ENCODE results near the gene ZNF555. TPM values are rescaled to one million over a fixed set of nuclear protein-coding genes. Genes with fewer than 3 reads are reported as not detected.
"Not testable (repeated sequence)": the region's sequence is repeated elsewhere in the genome, so short reads cannot be mapped to it uniquely, and the experiment has no call there.

ZNF555 gene
- total and polyA plus RNA-seq, 2 of the 13 experiments (the other 11 are each of a cell fraction or from before 2014, with no cell fraction given) = 5.0 to 8.0 TPM

GRCh38 chr19:2872175-2872574, 30.9 kb downstream of the ZNF555 start:
- ATAC-seq; H3K4me3 ChIP-seq (replicated peaks in 1 of 3; ENCODE audit: insufficient read depth in 1 of 3, low read depth in 2 of 3, low read length in 3 of 3); DNase-seq (ENCODE audit: low spot score); H3K9ac ChIP-seq (ENCODE audit: insufficient read depth, low read depth, low read length); H3K27ac ChIP-seq (ENCODE audit: extremely low read length, insufficient read depth, low read length); POLR2A ChIA-PET; intact Hi-C loops (cut with micrococcal nuclease; ENCODE audit: unreplicated experiment); BruUV-seq (replicated peaks); H4K20me1 ChIP-seq (ENCODE audit: insufficient read depth, low read length); H3K9me3 ChIP-seq (ENCODE audit: low read length); H3K27me3 ChIP-seq (ENCODE audit: control insufficient read depth in 1 of 2, insufficient read depth in 2 of 2, low read length in 2 of 2); FAIRE-seq; H3K4me2 ChIP-seq (ENCODE audit: low read depth, low read length); H2AFZ ChIP-seq (ENCODE audit: low read length): not testable (repeated sequence)
- CTCF ChIA-PET (ENCODE audit: low intra/inter-chr PET ratio, low total read pairs) = interaction anchor here (0.8 to 2.2 kb wide), 2 partner anchors 52 to 53 kb away, joined by 3 to 7 read pairs; partner anchors contain the start of gene ZNF554
- in situ Hi-C loops (cut with HindIII; ENCODE audit: extremely low pct_ligation_motif_present, low pct_unique_long_range_greater_than_20kb) = loop anchor here (10.0 kb wide), 1 partner anchor 57 kb away; the partner anchor contains the start of gene ZNF554
- H3K79me2 ChIP-seq (ENCODE audit: insufficient read depth, low read length) = peaks cover 25% of the 10 kb centered on the region
- H3K36me3 ChIP-seq (replicated peaks in 1 of 2; ENCODE audit: control insufficient read depth in 1 of 2, insufficient read depth in 2 of 2, low read length in 2 of 2) = peaks cover 9 to 23% of the 10 kb centered on the region in 2 experiments
- WGBS (ENCODE audit: low lambda C conversion rate) = 53% methylated on average over 1 of the region's 11 CpGs
- TF ChIP-seq ZBTB33 (CRISPR knock-in tag; IDR thresholded peaks at IDR 0.05) (peak; percentile 81), THAP11 (CRISPR knock-in tag; IDR thresholded peaks at IDR 0.05) (0 out of 2 replicates have a peak, but pooled peaks have one; percentile 17)
- H3K4me1 ChIP-seq (ENCODE audit: insufficient read depth, low read length) = peaks cover 21% of the 10 kb centered on the region

- BruUV-seq (replicated peaks) = TSS peak; percentile 52
- ATAC-seq (no peak), DNase-seq (ENCODE audit: low spot score) (no peak), FAIRE-seq (no peak)
- Histone ChIP-seq H3K27ac (ENCODE audit: extremely low read length, insufficient read depth, low read length) (no peak overlapping the region), H3K9me3 (ENCODE audit: low read length) (no peaks in the 10 kb centered on the region), H3K4me2 (ENCODE audit: low read depth, low read length) (no peak overlapping the region), H4K20me1 (ENCODE audit: insufficient read depth, low read length) (no peaks in the 10 kb centered on the region), H3K36me3 (replicated peaks in 1 of 2; ENCODE audit: control insufficient read depth in 1 of 2, insufficient read depth in 2 of 2, low read length in 2 of 2) (peaks cover 17 to 33% of the 10 kb centered on the region in 2 experiments), H2AFZ (ENCODE audit: low read length) (no peak overlapping the region), H3K27me3 (ENCODE audit: control insufficient read depth in 1 of 2, insufficient read depth in 2 of 2, low read length in 2 of 2) (no peaks in the 10 kb centered on the region), H3K9ac (ENCODE audit: insufficient read depth, low read depth, low read length) (no peak overlapping the region), H3K4me3 (replicated peaks in 1 of 3; ENCODE audit: insufficient read depth in 1 of 3, low read depth in 2 of 3, low read length in 3 of 3) (no peak overlapping the region), H3K79me2 (ENCODE audit: insufficient read depth, low read length) (no peaks in the 10 kb centered on the region), H3K4me1 (ENCODE audit: insufficient read depth, low read length) (no peaks in the 10 kb centered on the region)
- intact Hi-C loops (cut with micrococcal nuclease; ENCODE audit: unreplicated experiment) (no loop called here), in situ Hi-C loops (cut with HindIII; ENCODE audit: extremely low pct_ligation_motif_present, low pct_unique_long_range_greater_than_20kb) (loop anchor here (10.0 kb wide), 1 partner anchor 63 kb away; the partner anchor contains the start of gene ZNF554)
- WGBS (ENCODE audit: low lambda C conversion rate) = 96% methylated on average over 32 of the region's 32 CpGs
- ChIA-PET CTCF (ENCODE audit: low intra/inter-chr PET ratio, low total read pairs) (no interaction called here), POLR2A (no interaction called here)
- no peak for TF ChIP-seq BHLHE40 (IDR thresholded peaks at IDR 0.05; ENCODE audit: low read length)
- no peak for TF ChIP-seq SAP130 (CRISPR knock-in tag; IDR thresholded peaks at IDR 0.05; ENCODE audit: low read depth)
- no peak for TF ChIP-seq MLLT10 (CRISPR knock-in tag; IDR thresholded peaks at IDR 0.05)
- no peak for TF ChIP-seq ZBTB21 (CRISPR knock-in tag; IDR thresholded peaks at IDR 0.05)
- no peak for TF ChIP-seq GATAD1 (CRISPR knock-in tag; IDR thresholded peaks at IDR 0.05)
- TF ChIP-seq ZNF530 (CRISPR knock-in tag; IDR thresholded peaks at IDR 0.05; ENCODE audit: low read depth) = no peak
- TF ChIP-seq, protein P1, sequence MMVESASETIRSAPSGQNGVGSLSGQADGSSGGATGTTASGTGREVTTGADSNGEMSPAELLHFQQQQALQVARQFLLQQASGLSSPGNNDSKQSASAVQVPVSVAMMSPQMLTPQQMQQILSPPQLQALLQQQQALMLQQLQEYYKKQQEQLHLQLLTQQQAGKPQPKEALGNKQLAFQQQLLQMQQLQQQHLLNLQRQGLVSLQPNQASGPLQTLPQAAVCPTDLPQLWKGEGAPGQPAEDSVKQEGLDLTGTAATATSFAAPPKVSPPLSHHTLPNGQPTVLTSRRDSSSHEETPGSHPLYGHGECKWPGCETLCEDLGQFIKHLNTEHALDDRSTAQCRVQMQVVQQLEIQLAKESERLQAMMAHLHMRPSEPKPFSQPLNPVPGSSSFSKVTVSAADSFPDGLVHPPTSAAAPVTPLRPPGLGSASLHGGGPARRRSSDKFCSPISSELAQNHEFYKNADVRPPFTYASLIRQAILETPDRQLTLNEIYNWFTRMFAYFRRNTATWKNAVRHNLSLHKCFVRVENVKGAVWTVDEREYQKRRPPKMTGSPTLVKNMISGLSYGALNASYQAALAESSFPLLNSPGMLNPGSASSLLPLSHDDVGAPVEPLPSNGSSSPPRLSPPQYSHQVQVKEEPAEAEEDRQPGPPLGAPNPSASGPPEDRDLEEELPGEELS (CRISPR knock-in tag; IDR thresholded peaks at IDR 0.05) = no peak
- TF ChIP-seq SETDB1 (CRISPR knock-in tag; IDR thresholded peaks at IDR 0.05; ENCODE audit: borderline replicate concordance) = no peak
- TF ChIP-seq ZNF552 (CRISPR knock-in tag; IDR thresholded peaks at IDR 0.05; ENCODE audit: borderline replicate concordance) = no peak
Observed at GRCh38 chr19:2877398-2878331, 36.4 kb downstream of the ZNF555 start.
